GM12865 (cell line): Measurements from ENCODE around the gene S100A4.
"Not testable (repeated sequence)": the region's sequence is repeated elsewhere in the genome, so short reads cannot be mapped to it uniquely, and the experiment has no call there.

Experiments
- DNase-seq: peaks from one replicate; pipeline ENCODE4 v3.0.0; 2010; ENCODE audit warnings: low read depth
- H3K4me3 ChIP-seq: 2 replicates; pipeline ENCODE4 v1.5.1; 2011; ENCODE audit warnings: mild to moderate bottlenecking, low read depth, low read length, control low read depth
- TF ChIP-seq, protein P1 (sequence below): IDR thresholded peaks from 2 replicates; pipeline ENCODE4 v1.5.1; 2011; ENCODE audit warnings: low read length, control low read depth, low read depth, inconsistent platforms; ENCODE audit not compliant: insufficient read depth; ENCODE audit errors: missing control alignments

Gene S100A4

DNA sequence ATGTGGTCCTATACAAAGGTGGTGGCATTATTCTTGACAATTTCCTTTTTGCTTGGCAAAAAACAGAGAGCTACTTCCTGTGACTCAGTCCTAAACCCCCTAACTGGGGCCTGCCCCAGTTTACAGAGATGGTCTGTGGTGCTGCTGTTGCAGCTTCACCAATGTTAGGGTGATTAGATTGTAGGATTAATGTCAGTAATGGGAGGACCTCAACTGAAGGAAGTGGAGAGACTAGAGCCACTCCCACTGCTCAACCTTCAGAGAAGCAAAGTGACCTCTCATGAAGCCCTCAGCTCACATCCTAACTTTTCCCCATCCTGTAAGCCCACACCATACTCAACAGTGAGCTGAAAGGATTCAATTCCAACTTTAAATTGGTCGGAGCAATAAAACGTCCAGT is 13.4 kb downstream of the S100A4 start:
- DNase-seq = no peak
- H3K4me3 ChIP-seq = no peak overlapping the region
- TF ChIP-seq, protein P1, sequence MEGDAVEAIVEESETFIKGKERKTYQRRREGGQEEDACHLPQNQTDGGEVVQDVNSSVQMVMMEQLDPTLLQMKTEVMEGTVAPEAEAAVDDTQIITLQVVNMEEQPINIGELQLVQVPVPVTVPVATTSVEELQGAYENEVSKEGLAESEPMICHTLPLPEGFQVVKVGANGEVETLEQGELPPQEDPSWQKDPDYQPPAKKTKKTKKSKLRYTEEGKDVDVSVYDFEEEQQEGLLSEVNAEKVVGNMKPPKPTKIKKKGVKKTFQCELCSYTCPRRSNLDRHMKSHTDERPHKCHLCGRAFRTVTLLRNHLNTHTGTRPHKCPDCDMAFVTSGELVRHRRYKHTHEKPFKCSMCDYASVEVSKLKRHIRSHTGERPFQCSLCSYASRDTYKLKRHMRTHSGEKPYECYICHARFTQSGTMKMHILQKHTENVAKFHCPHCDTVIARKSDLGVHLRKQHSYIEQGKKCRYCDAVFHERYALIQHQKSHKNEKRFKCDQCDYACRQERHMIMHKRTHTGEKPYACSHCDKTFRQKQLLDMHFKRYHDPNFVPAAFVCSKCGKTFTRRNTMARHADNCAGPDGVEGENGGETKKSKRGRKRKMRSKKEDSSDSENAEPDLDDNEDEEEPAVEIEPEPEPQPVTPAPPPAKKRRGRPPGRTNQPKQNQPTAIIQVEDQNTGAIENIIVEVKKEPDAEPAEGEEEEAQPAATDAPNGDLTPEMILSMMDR = no peak

DNA sequence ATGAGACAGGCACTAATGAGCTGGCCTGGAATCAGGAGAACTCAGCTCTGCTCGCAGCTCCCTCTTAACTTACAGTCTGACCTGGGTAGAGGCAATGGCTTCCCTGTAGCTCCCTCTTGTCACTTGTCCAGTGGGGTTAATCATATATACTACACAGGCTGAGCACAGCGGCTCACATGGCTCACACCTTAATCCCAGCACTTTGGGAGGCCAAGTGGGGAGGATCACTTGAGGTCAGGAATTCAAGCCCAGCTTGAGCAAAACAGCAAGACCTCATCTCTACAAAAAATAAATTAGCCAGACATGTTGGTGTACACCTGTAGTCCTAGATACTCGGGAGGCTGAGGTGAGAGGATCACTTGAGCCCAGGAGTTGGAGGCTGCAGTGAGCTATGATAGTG is 14.0 kb downstream of the S100A4 start:
- H3K4me3 ChIP-seq = no peak overlapping the region
- no peak for DNase-seq
- TF ChIP-seq, protein P1 = no peak

DNA sequence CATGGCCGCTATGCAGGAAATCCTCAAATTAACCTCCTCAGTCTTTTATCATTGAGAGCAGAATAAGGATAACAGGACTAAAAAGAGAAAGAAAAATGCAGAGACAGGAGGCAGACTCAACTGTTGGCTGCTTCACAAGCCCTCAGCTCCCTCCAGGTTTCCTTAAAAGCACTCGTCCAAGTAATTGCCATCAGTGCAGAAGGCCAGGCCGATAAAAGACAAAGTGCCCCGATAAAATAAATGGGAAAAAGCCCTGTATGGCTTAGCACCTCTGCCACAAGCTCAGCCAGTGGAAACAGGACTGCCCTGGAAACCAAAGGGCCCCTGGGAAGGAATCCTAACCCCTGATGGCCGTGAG is 17.9 kb downstream of the S100A4 start:
- no peak overlapping the region for H3K4me3 ChIP-seq
- DNase-seq = no peak
- TF ChIP-seq, protein P1 = no peak

DNA sequence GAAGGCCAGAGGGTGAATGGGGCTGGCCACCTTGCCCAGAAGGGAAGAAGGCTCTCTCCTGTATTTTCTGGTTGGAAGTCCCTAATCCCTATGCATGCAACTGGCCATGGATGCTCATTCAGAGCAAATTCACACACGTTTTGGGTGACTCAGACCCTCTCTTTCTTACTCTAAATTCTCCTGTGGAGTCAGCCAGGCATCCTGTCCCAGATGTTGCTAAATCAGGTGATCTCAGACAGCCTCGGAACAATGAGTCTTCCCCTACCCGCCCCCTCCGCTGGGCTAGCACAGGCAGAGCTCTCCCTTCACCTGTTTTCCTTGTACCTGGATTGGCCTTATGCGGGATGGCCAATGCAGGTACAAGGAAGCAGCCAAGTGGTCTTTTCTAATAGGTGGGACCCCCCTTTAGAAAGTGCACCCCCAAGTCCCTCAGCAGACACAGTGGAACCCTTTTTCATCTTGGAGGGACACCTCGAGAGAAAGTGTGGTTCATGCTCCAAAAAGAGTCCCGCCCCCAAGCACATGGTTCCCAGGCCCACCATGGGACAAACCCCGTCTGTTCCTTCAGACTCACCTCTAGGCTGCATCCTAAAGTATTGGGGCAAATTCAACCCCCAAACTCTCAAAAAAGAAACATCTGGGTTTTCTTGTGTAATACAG is 18.5 kb downstream of the S100A4 start:
- H3K4me3 ChIP-seq = no peak overlapping the region
- DNase-seq = no peak
- TF ChIP-seq, protein P1 = no peak

DNA sequence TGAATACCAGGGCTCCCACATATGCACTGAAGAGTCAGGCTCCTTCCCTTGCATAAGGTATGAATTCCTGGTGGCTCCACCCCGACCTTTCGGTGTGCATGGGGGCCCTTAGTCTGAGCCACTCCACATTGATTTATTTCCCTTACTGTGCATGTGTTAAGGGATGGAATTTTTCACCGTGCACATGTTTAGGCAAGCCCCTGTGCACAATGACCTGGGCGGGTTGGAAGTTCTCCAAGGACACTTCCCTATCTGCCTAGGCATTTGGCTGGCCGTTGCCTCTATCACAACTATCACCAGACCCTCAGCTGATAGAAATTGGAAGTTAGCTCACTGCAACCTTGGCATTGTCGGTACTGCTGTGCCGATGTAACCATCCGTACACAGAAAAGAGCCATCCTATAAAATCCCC is 19.5 kb downstream of the S100A4 start:
- TF ChIP-seq, protein P1 = no peak
- DNase-seq = no peak
- no peak overlapping the region for H3K4me3 ChIP-seq

DNA sequence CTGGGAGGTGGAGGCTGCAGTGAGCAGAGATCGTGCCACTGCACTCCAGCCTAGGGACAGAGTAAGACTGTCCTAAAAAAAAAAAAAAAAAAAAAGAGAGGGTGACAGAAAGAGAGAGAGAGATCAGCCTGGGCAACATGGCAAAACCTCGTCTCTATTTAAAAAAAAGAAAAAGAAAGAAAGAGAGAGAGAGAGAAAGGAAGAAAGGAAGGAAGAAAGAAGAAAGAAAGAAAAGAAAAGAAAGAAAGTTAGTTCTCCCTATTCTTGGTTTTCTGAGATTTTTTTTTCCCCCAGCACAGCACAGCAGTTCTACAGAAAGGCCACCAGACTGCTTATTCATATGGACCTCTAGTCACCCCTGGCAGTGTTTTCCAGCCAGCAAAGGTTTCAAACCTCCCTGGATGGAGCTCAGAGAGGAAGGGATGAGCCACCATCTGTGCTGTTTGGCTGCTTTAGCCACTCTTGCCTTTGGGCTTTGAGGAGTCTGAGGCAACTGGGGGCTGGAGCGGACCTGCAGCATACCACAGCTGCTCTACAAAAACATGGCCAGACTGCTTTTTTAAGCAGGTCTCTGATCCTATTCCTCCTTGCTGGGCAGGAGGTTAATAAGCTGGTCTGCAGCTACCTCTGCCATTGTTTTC is 20.4 kb downstream of the S100A4 start:
- H3K4me3 ChIP-seq = no peak overlapping the region
- no peak for DNase-seq
- TF ChIP-seq, protein P1 = no peak

DNA sequence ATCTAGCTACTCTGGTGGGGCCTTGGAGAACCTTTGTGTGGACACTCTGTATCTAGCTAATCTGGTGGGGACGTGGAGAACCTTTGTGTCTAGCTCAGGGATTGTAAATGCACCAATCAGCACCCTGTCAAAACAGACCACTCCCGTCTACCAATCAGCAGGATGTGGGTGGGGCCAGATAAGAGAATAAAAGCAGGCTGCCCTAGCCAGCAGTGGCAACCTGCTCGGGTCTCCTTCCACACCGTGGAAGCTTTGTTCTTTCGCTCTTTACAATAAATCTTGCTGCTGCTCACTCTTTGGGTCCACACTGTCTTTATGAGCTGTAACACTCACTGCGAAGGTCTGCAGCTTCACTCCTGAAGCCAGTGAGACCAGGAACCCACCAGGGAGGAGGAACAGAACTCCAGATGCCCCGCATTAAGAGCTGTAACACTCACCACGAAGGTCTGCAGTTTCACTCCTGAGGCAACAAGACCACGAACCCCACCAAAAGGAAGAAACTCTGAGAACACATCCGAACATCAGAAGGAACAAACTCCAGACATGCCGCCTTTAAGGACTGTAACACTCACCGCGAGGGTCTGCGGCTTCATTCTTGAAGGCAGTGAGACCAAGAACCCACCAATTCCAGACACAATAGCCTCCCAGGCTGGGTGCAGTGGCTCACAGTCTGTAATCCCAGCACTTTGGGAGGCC is 23.1 kb downstream of the S100A4 start:
- H3K4me3 ChIP-seq, DNase-seq: not testable (repeated sequence)

DNA sequence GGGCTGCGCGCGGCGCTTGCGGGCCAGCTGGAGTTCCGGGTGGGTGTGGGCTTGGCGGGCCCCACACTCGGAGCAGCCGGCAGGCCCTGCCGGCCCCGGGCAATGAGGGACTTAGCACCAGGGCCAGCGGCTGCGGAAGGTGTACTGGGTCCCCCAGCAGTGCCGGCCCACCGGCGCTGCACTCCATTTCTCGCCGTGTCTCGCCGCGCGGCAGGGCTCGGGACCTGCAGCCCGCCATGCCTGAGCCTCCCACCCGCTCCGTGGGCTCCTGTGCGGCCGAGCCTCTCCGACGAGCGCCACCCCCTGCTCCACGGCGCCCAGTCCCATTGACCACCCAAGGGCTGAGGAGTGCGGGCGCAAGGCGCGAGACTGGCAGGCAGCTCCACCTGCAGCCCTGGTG is 23.8 kb downstream of the S100A4 start:
- not testable (repeated sequence) for DNase-seq, H3K4me3 ChIP-seq
